Measurements from ENCODE around the gene BMX.

BMX gene

GRCh38 chrX:15509845-15510244 lies 9.2 kb downstream of the BMX start:
- ChIA-PET CTCF (no interaction called here), POLR2A (no interaction called here)
- no peak for DNase-seq (ENCODE audit: low read depth, low spot score)
- no peak overlapping the region for H3K4me3 ChIP-seq (ENCODE audit: low read depth, low read length)
- TF ChIP-seq CTCF (IDR thresholded peaks at IDR 0.05; ENCODE audit: insufficient read depth, low read length, missing control alignments) = no peak

- POLR2A ChIA-PET = no interaction called here
- TF ChIP-seq CTCF (IDR thresholded peaks at IDR 0.05; ENCODE audit: insufficient read depth, low read length, missing control alignments) = no peak
- DNase-seq (ENCODE audit: low read depth, low spot score) = no peak
- no peak overlapping the region for H3K4me3 ChIP-seq (ENCODE audit: low read depth, low read length)
- CTCF ChIA-PET = no interaction called here
Measured at GRCh38 chrX:15511563-15511962, 11.0 kb downstream of the BMX start.

GRCh38 chrX:15512401-15512965 lies 11.9 kb downstream of the BMX start:
- DNase-seq (ENCODE audit: low read depth, low spot score) = no peak
- ChIA-PET CTCF (interaction anchor here (1.0 kb wide), 1 partner anchor 162 kb away, joined by 7 read pairs; no protein-coding TSS in a partner anchor), POLR2A (no interaction called here)
- no peak overlapping the region for H3K4me3 ChIP-seq (ENCODE audit: low read depth, low read length)
- TF ChIP-seq CTCF (IDR thresholded peaks at IDR 0.05; ENCODE audit: insufficient read depth, low read length, missing control alignments) = no peak

- no peak for TF ChIP-seq CTCF (IDR thresholded peaks at IDR 0.05; ENCODE audit: insufficient read depth, low read length, missing control alignments)
Measured at GRCh38 chrX:15514279-15514678, 13.7 kb downstream of the BMX start.

GRCh38 chrX:15515931-15516330 lies 15.3 kb downstream of the BMX start:
- H3K4me3 ChIP-seq (ENCODE audit: low read depth, low read length) = no peak overlapping the region
- POLR2A ChIA-PET = no interaction called here
- no peak for DNase-seq (ENCODE audit: low read depth, low spot score)
- CTCF ChIA-PET = no interaction called here
- TF ChIP-seq CTCF (IDR thresholded peaks at IDR 0.05; ENCODE audit: insufficient read depth, low read length, missing control alignments) = no peak

More at GRCh38 chrX:15514279-15514678, 13.7 kb downstream of the BMX start:
- POLR2A ChIA-PET = no interaction called here
- no peak overlapping the region for H3K4me3 ChIP-seq (ENCODE audit: low read depth, low read length)
- CTCF ChIA-PET = no interaction called here
- DNase-seq (ENCODE audit: low read depth, low spot score) = no peak

- ChIA-PET POLR2A (no interaction called here), CTCF (interaction anchor here (1.2 kb wide), 1 partner anchor 51 kb away, joined by 3 read pairs; no protein-coding TSS in a partner anchor)
- TF ChIP-seq CTCF (IDR thresholded peaks at IDR 0.05; ENCODE audit: insufficient read depth, low read length, missing control alignments) = no peak
- no peak overlapping the region for H3K4me3 ChIP-seq (ENCODE audit: low read depth, low read length)
- DNase-seq (ENCODE audit: low read depth, low spot score) = no peak
Measured at GRCh38 chrX:15522464-15522863, 21.9 kb downstream of the BMX start.

Measured in AG04449 (cell line).